Skeletal muscle satellite cell (primary cell): Measurements from ENCODE around the gene SPECC1.
"Not testable (repeated sequence)": the region's sequence is repeated elsewhere in the genome, so short reads cannot be mapped to it uniquely, and the experiment has no call there.

Source experiments
- H3K27me3 ChIP-seq: 2 replicates; pipeline ENCODE4 v1.7.0; 2013; ENCODE audit warnings: low read length; ENCODE audit not compliant: control insufficient read depth, insufficient read depth
- H3K36me3 ChIP-seq: 2 replicates; pipeline ENCODE4 v1.7.0; 2013; ENCODE audit warnings: mild to moderate bottlenecking, control low read depth, low read length; ENCODE audit not compliant: insufficient read depth
- H3K4me1 ChIP-seq: 2 replicates; pipeline ENCODE4 v1.7.0; 2013; ENCODE audit warnings: low read length; ENCODE audit not compliant: control insufficient read depth, insufficient read depth
- H3K4me2 ChIP-seq: 2 replicates; pipeline ENCODE4 v1.7.0; 2013; ENCODE audit warnings: mild to moderate bottlenecking, low read length
- H3K4me3 ChIP-seq: 2 replicates; pipeline ENCODE4 v1.7.0; 2013; ENCODE audit warnings: low read length
- H3K9ac ChIP-seq: 2 replicates; pipeline ENCODE4 v1.7.0; 2013; ENCODE audit warnings: mild to moderate bottlenecking, low read depth, low read length, moderate library complexity
- H3K9me3 ChIP-seq: replicated peaks from 2 replicates; pipeline ENCODE4 v1.7.0; 2013; ENCODE audit warnings: mild to moderate bottlenecking, control low read depth, low read length

Gene SPECC1

DNA sequence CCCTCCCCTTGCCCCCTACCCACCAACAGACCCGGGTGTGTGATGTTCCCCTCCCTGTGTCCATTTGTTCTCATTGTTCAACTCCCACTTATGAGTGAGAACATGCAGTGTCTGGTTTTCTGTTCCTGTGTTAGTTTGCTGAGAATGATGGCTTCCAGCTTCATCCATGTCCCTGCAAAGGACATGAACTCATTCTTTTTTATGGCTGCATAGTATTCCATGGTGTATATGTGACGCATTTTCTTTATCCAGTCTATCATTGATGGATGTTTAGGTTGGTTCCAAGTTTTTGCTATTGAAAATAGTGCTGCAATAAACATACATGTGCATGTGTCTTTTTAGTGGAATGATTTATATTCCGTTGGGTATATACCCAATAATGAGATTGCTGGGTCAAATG is 91.6 kb downstream of the SPECC1 start:
- not testable (repeated sequence) for H3K4me3 ChIP-seq, H3K9me3 ChIP-seq, H3K4me1 ChIP-seq, H3K9ac ChIP-seq, H3K36me3 ChIP-seq, H3K4me2 ChIP-seq
- H3K27me3 ChIP-seq = peaks cover 57% of the 10 kb centered on the region

DNA sequence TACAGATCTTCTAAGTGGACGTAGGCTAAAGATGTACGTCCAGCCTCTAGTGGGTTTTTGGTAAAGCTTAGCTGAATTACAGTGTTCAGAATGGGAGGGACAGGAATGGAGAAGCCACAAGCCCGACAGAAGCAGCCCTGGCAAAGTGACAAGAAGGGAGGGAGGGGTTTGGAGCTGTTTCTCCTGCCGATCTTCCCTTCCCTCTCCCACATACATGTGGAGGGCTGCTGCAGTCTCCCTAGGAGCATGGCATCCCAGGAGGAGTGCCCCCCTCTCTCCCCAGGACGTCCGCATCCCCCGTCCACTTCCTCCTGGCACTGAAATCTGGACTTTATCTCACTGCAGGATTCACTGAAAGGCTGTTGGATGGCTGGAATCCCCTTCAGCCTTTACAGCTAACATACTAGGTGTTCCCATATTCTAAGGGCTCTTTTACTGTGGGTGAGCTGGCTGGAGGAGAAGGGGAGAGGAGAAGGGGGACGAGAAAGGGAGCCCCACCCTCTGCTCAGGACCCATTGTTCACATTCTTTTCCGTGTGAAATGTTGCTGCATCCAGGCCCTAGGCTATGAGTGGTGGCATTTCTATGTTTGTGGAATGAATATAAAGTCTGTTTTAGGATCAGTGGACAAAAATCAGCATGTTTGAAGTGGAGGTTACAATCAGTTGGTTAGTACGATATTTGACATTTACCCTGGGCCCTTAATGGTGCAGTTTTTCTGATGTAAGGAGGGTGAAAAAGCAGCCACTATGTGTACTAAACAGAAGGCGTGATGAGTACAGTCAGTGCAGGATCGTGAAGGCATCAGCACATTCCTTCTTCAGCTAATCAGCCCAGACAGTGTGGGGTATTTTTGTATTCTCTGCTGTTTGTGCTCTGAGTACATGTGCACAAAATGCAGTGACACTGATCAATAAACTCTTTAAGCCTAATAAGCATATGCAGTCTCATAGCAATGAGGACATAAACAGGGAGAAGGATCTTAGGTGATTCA is 94.6 kb downstream of the SPECC1 start:
- H3K4me2 ChIP-seq = no peak overlapping the region
- peaks cover 58% of the 10 kb centered on the region for H3K27me3 ChIP-seq
- no peaks in the 10 kb centered on the region for H3K4me1 ChIP-seq
- H3K9me3 ChIP-seq = no peaks in the 10 kb centered on the region
- no peaks in the 10 kb centered on the region for H3K36me3 ChIP-seq
- no peak overlapping the region for H3K9ac ChIP-seq
- no peak overlapping the region for H3K4me3 ChIP-seq

GRCh38 chr17:20105539-20106280 is 96.6 kb downstream of the SPECC1 start:
- no peak overlapping the region for H3K9ac ChIP-seq
- H3K36me3 ChIP-seq = no peaks in the 10 kb centered on the region
- H3K27me3 ChIP-seq = peaks cover 69% of the 10 kb centered on the region

DNA sequence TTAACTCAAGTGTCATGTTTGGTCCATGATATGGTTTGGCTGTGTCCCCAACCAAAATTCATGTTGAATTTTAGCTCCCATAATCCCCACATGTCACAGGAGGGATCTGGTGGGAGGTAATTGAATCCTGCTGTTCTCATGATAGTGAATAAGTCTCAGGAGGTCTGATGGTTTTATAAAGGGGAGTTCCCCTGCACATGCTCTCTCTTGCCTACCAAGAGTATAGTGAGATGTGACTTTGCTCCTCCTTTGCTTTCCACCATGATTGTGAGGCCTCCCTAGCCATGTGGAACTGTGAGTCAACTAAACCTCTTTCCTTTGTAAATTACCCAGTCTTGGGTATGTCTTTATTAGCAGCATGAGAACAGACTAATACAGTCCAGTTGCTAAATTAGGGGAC is 97.3 kb downstream of the SPECC1 start:
- H3K4me1 ChIP-seq, H3K9ac ChIP-seq, H3K36me3 ChIP-seq, H3K4me3 ChIP-seq, H3K4me2 ChIP-seq, H3K9me3 ChIP-seq: not testable (repeated sequence)
- H3K27me3 ChIP-seq = peaks cover 70% of the 10 kb centered on the region

More at GRCh38 chr17:20105539-20106280, 96.6 kb downstream of the SPECC1 start:
- Histone ChIP-seq H3K9me3 (no peaks in the 10 kb centered on the region), H3K4me2 (no peak overlapping the region), H3K4me1 (no peaks in the 10 kb centered on the region), H3K4me3 (no peak overlapping the region)

DNA sequence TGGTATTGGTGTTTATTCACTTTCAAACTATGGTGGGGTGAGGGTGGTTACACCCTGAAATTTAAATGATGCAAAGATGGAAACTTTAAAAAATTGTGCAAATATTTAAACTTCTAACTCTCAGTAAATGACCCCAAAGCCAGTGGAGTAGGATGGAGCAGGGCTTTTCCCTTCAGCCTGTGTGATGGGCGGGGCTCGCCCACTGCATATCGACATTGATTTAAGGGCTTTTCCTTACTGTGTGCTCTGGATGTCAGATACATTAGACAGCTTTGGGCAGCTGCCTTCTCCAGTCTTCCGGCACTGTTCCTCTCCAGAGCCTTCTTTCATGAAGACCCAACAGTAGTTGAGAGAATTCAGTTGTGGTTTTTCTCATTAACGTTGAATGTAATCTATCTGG is 99.9 kb downstream of the SPECC1 start:
- Histone ChIP-seq H3K36me3 (no peaks in the 10 kb centered on the region), H3K9me3 (no peaks in the 10 kb centered on the region), H3K4me3 (no peak overlapping the region), H3K4me1 (no peaks in the 10 kb centered on the region), H3K27me3 (peaks cover 64% of the 10 kb centered on the region), H3K9ac (no peak overlapping the region), H3K4me2 (no peak overlapping the region)

- Histone ChIP-seq H3K27me3 (peaks cover 48% of the 10 kb centered on the region), H3K4me3 (no peak overlapping the region), H3K4me1 (no peaks in the 10 kb centered on the region), H3K9ac (no peak overlapping the region), H3K9me3 (no peaks in the 10 kb centered on the region), H3K4me2 (no peak overlapping the region), H3K36me3 (no peaks in the 10 kb centered on the region)
These were observed 102.4 kb downstream of the SPECC1 start for GRCh38 chr17:20111538-20111937.

DNA sequence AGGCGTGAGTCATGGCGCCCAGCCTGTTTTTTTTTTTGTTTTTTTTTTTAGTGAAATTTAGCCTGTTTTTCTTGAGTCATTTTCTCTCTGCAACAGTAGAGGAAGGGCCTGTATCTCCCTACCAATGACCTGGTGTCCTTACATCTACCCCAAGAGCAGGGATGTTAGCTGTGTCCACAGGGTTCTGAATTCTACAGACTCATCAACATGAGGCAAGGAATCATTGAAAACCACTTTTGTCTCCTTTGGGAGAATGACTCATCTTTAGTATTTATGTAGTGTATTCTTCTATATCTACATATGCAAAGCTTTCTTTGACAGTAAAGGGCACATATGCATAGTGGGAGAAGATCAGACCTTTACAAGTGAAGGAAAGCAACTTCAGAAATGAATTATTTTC is 105.3 kb downstream of the SPECC1 start:
- H3K9me3 ChIP-seq = no peaks in the 10 kb centered on the region
- H3K27me3 ChIP-seq = peaks cover 30% of the 10 kb centered on the region
- H3K4me1 ChIP-seq = no peaks in the 10 kb centered on the region
- H3K4me3 ChIP-seq = no peak overlapping the region
- H3K4me2 ChIP-seq = no peak overlapping the region
- H3K36me3 ChIP-seq = no peaks in the 10 kb centered on the region
- H3K9ac ChIP-seq = no peak overlapping the region

DNA sequence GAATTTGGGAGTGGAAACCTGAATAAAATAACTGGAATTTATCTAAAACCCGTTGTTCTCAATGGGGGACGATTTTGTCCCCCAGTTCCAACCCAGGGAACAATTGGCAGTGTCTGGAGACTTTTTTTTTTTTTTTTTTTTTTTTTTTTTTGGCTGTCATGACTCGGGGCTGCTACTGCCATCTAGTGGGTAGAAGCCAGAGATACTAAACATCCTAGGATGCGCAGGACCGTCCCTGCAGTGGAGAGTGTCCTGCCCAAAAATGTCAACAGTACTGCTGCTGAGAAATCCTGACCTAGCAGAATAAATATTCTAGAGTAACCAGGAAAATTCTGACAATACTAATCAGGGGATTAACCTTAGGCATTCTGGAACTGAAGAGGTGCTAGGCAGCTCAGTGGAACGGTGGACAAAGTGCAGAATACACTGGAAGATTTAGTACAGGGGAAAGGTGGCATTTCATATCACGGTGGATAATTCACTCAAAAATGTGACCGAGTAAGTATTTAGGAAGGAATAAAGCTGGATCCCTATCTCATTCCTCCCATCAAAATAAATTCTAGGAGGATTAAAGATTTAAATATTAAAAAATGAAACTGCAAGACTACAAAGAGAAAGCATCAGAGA is 107.6 kb downstream of the SPECC1 start:
- no peaks in the 10 kb centered on the region for H3K9me3 ChIP-seq

DNA sequence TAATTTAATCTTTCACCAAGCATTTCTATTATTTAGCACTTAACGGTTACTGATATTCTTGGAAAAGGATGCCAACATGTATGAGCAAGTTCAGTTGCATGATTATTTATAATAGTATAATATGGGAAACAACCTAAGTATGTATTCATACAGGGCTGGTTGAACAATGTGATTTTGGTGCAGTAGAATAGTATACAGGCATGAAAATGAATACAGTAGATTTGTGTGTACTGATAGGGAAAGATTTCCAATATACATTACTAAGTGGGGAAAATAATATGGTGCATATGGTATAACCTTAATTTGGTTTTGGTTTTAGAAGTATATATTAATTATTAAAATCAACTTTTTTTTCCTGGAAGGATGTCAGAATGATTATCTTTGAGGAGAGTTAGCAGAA is 109.1 kb downstream of the SPECC1 start:
- Histone ChIP-seq H3K36me3 (no peaks in the 10 kb centered on the region), H3K4me2 (no peak overlapping the region), H3K27me3 (peaks cover 10% of the 10 kb centered on the region), H3K4me1 (peaks cover 9% of the 10 kb centered on the region), H3K9ac (no peak overlapping the region), H3K4me3 (no peak overlapping the region), H3K9me3 (no peaks in the 10 kb centered on the region)

More for the DNA sequence above, 107.6 kb downstream of the SPECC1 start:
- Histone ChIP-seq H3K9ac (no peak overlapping the region), H3K4me2 (no peak overlapping the region), H3K4me3 (no peak overlapping the region), H3K4me1 (peaks cover under 1% of the 10 kb centered on the region), H3K36me3 (no peaks in the 10 kb centered on the region), H3K27me3 (peaks cover 24% of the 10 kb centered on the region)

DNA sequence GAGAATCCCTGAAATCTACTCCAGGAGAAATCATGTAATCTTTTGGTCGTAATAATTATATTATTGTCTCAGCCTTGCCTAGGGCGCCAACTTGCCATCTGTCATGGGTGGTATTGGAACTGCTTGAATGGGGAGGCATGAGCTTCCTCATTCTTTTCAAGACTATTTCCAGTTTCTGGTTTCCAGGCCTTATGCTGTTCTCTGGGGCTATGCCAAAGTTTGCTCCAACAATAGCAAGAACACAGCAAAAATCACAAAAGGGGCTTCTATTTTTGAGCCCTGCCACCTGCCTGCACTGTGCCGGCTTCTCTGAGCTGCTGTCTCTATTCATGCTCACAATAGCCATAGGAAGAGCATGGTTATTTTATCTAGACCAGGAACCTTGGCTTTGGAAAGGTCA is 111.7 kb downstream of the SPECC1 start:
- Histone ChIP-seq H3K9ac (no peak overlapping the region), H3K4me2 (no peak overlapping the region), H3K4me3 (no peak overlapping the region), H3K4me1 (peaks cover 9% of the 10 kb centered on the region), H3K9me3 (no peaks in the 10 kb centered on the region), H3K36me3 (no peaks in the 10 kb centered on the region), H3K27me3 (peaks cover 11% of the 10 kb centered on the region)
